ENCODE data around the gene TMEM175.

- TF ChIP-seq CTCF (IDR thresholded peaks at IDR 0.05) (no peak), POLR2A (IDR thresholded peaks at IDR 0.05) (no peak)
These were observed 30.3 kb downstream of the TMEM175 start for GRCh38 chr4:962231-963208.

Data from breast epithelium (tissue), 3 donors.